OCI-LY7 (cell line): ENCODE results near the gene PLAAT3. TPM values are rescaled to one million over a fixed set of nuclear protein-coding genes. Genes with fewer than 3 reads are reported as not detected.

ENCODE experiments used
- BruUV-seq: library from RNA; stranded (reverse); fragments of 400-500 nt; replicated peaks from 2 replicates; lab custom pipeline; 2021; lab: Mats Ljungman, UMichigan
- CTCF ChIA-PET: fragments of 300-600 bp; sonication (Branson Sonifier 250); formaldehyde crosslinking; loops from one replicate; lab custom pipeline; 2022; ENCODE audit warnings: antibody characterized with exemption; ENCODE audit not compliant: unreplicated experiment; lab: Charles Lee
- POLR2A ChIA-PET: fragments of 300-600 bp; sonication (Branson Sonifier 250); formaldehyde crosslinking; loops from one replicate; lab custom pipeline; 2022; ENCODE audit warnings: antibody characterized with exemption; lab: Charles Lee
- DNase-seq: peaks from one replicate; pipeline ENCODE4 v3.0.0-alpha.2; 2015; ENCODE audit warnings: low spot score
- H2AFZ ChIP-seq: fragments of 200-600 bp; sonication (generic), shearing (Covaris generic); 2 replicates; pipeline ENCODE4 v1.6.1; 2014; ENCODE audit warnings: mild to moderate bottlenecking, antibody characterized with exemption, low read length, moderate library complexity
- H3K27ac ChIP-seq: fragments of 200-600 bp; sonication (generic); 2 replicates; pipeline ENCODE4 v1.5.1; 2014; ENCODE audit warnings: mixed run types, low read depth, mild to moderate bottlenecking, moderate library complexity, low read length, inconsistent platforms; ENCODE audit not compliant: poor library complexity, severe bottlenecking
- H3K36me3 ChIP-seq: fragments of 200-600 bp; sonication (generic); 2 replicates; pipeline ENCODE4 v1.6.1; 2014; ENCODE audit warnings: mild to moderate bottlenecking, antibody characterized with exemption, low read length, moderate library complexity, mixed read lengths; ENCODE audit not compliant: insufficient read depth
- H3K4me1 ChIP-seq: fragments of 200-600 bp; sonication (generic); 2 replicates; pipeline ENCODE4 v1.5.1; 2014; ENCODE audit warnings: mild to moderate bottlenecking, low read length; ENCODE audit not compliant: insufficient read depth, poor library complexity, severe bottlenecking
- H3K4me2 ChIP-seq: fragments of 200-600 bp; sonication (generic); 2 replicates; pipeline ENCODE4 v1.6.1; 2014; ENCODE audit warnings: mild to moderate bottlenecking, low read length
- H3K4me3 ChIP-seq: fragments of 200-600 bp; sonication (generic); 2 replicates; pipeline ENCODE4 v1.5.1; 2014; ENCODE audit warnings: mild to moderate bottlenecking, low read depth, low read length; ENCODE audit not compliant: poor library complexity, severe bottlenecking
- H3K79me2 ChIP-seq: fragments of 200-600 bp; sonication (generic); 2 replicates; pipeline ENCODE4 v1.6.1; 2016; ENCODE audit warnings: low read depth, mild to moderate bottlenecking, low read length, moderate library complexity, mixed read lengths; ENCODE audit not compliant: insufficient read depth
- H3K9me2 ChIP-seq: fragments of 200-600 bp; sonication (generic); 2 replicates; pipeline ENCODE4 v1.6.1; 2016; ENCODE audit warnings: mild to moderate bottlenecking, low read length, mixed read lengths; ENCODE audit not compliant: insufficient read depth
- H3K9me3 ChIP-seq: fragments of 200-600 bp; sonication (generic); 2 replicates; pipeline ENCODE4 v1.6.1; 2014; ENCODE audit warnings: mild to moderate bottlenecking, mixed run types, low read length, mixed read lengths
- H4K20me1 ChIP-seq: fragments of 200-600 bp; sonication (generic); 2 replicates; pipeline ENCODE4 v1.6.1; 2014; ENCODE audit warnings: mild to moderate bottlenecking, antibody characterized with exemption, low read length, moderate library complexity, mixed read lengths; ENCODE audit not compliant: insufficient read depth
- EZH2phosphoT487 ChIP-seq: fragments of 200-600 bp; sonication (generic); IDR thresholded peaks from 2 replicates; pipeline ENCODE4 v1.6.1; 2018; ENCODE audit warnings: low read depth, borderline replicate concordance, mild to moderate bottlenecking, mixed run types, antibody characterized with exemption, low read length, moderate library complexity, mixed read lengths
- intact Hi-C: fragments of 100-400 bp; cut with micrococcal nuclease; formaldehyde crosslinking; loops from one replicate; pipeline ENCODE4 v1.10.0; 2022; ENCODE audit not compliant: unreplicated experiment
- total RNA-seq, 2 experiments: library from RNA; depleted of rRNA in 1 of 2; stranded (reverse); fragments of >200 nt in 1 of 2; shearing (Covaris generic) in 1 of 2; gene quantifications; 2 replicates each; pipeline ENCODE4 v1.2.3, GENCODE V29; 2014 to 2022
- TF ChIP-seq, protein P1 (sequence below): fragments of 200-600 bp; sonication (generic); conservative IDR thresholded peaks from 2 replicates; pipeline ENCODE4 v1.5.1; 2014; ENCODE audit warnings: mild to moderate bottlenecking, antibody characterized with exemption, low read length, moderate library complexity, mixed read lengths

Gene PLAAT3
- total RNA-seq, 2 experiments from 2014 or later, result 0.70 TPM; not detected in 1

DNA sequence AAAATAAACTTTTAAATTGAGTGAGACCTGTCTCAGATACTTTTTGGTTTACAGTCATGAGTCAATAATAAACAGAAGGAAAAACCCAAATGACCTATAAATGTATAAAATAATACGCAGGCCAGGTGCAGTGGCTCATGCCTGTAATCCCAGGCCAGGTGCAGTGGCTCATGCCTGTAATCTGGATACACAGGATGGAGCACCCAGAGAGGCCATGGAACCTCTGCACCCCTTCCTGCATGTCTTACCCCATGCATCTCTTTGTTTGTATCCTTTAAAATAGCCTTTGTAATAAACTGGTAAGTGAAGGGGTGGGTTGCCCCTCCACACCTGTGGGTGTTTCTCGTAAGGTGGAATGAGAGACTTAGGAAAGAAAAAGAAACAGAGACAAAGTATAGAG is 86.6 kb downstream of the PLAAT3 start:
- no TSS peak for BruUV-seq

More for the DNA sequence above, 86.6 kb downstream of the PLAAT3 start:
- intact Hi-C loops, result no loop called here
- no peak for DNase-seq
- H4K20me1 ChIP-seq, result no peaks in the 10 kb centered on the region
- no peaks in the 10 kb centered on the region for H3K36me3 ChIP-seq
- H3K27ac ChIP-seq, result no peak overlapping the region
- H2AFZ ChIP-seq, result no peak overlapping the region
- ChIA-PET POLR2A (no interaction called here), CTCF (no interaction called here)
- H3K79me2 ChIP-seq, result no peaks in the 10 kb centered on the region
- H3K4me1 ChIP-seq, result peaks cover 6% of the 10 kb centered on the region
- H3K4me2 ChIP-seq, result no peak overlapping the region
- no peak for TF ChIP-seq EZH2phosphoT487
- TF ChIP-seq, protein P1, sequence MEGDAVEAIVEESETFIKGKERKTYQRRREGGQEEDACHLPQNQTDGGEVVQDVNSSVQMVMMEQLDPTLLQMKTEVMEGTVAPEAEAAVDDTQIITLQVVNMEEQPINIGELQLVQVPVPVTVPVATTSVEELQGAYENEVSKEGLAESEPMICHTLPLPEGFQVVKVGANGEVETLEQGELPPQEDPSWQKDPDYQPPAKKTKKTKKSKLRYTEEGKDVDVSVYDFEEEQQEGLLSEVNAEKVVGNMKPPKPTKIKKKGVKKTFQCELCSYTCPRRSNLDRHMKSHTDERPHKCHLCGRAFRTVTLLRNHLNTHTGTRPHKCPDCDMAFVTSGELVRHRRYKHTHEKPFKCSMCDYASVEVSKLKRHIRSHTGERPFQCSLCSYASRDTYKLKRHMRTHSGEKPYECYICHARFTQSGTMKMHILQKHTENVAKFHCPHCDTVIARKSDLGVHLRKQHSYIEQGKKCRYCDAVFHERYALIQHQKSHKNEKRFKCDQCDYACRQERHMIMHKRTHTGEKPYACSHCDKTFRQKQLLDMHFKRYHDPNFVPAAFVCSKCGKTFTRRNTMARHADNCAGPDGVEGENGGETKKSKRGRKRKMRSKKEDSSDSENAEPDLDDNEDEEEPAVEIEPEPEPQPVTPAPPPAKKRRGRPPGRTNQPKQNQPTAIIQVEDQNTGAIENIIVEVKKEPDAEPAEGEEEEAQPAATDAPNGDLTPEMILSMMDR, result no peak
- no peaks in the 10 kb centered on the region for H3K9me3 ChIP-seq
- no peaks in the 10 kb centered on the region for H3K9me2 ChIP-seq
- no peak overlapping the region for H3K4me3 ChIP-seq

Other genes with a start within 250 kb of the PLAAT3 start
- not detected in 2 replicates for gene SLC22A9, start 244.6 kb downstream of the PLAAT3 start, total RNA-seq (2014; rRNA removed; shearing (Covaris generic))
- gene SLC22A9, start 244.6 kb downstream of the PLAAT3 start, total RNA-seq (2022), result not detected in 2 replicates
- gene PLAAT5, start 123.3 kb downstream of the PLAAT3 start, total RNA-seq (2014; rRNA removed; shearing (Covaris generic)), result not detected in 2 replicates
- not detected in 2 replicates for gene PLAAT5, start 123.3 kb downstream of the PLAAT3 start, total RNA-seq (2022)
- not detected in 2 replicates for gene LGALS12, start 108.3 kb downstream of the PLAAT3 start, total RNA-seq (2014; rRNA removed; shearing (Covaris generic))
- not detected in 2 replicates for gene LGALS12, start 108.3 kb downstream of the PLAAT3 start, total RNA-seq (2022)
- gene PLAAT4, start 77.6 kb downstream of the PLAAT3 start, total RNA-seq (2014; rRNA removed; shearing (Covaris generic)), result 6.5 and 6.8 TPM in 2 replicates
- gene PLAAT4, start 77.6 kb downstream of the PLAAT3 start, total RNA-seq (2022), result 1.3 and 1.4 TPM in 2 replicates
- not detected in 2 replicates for gene PLAAT2, start 51.1 kb downstream of the PLAAT3 start, total RNA-seq (2014; rRNA removed; shearing (Covaris generic))
- not detected in 2 replicates for gene PLAAT2, start 51.1 kb downstream of the PLAAT3 start, total RNA-seq (2022)
- gene ATL3, start 56.9 kb upstream of the PLAAT3 start, total RNA-seq (2014; rRNA removed; shearing (Covaris generic)), result 15.7 and 23.2 TPM in 2 replicates
- 35.7 and 37.9 TPM in 2 replicates for gene ATL3, start 56.9 kb upstream of the PLAAT3 start, total RNA-seq (2022)
- gene RTN3, start 67.1 kb upstream of the PLAAT3 start, total RNA-seq (2014; rRNA removed; shearing (Covaris generic)), result 34.0 and 36.9 TPM in 2 replicates
- gene RTN3, start 67.1 kb upstream of the PLAAT3 start, total RNA-seq (2022), result 69.3 and 78.6 TPM in 2 replicates
- 6.8 and 10.3 TPM in 2 replicates for gene ZFTA, start 154.3 kb upstream of the PLAAT3 start, total RNA-seq (2014; rRNA removed; shearing (Covaris generic))
- 12.7 TPM in 2 replicates for gene ZFTA, start 154.3 kb upstream of the PLAAT3 start, total RNA-seq (2022)
- gene SPINDOC, start 199.0 kb upstream of the PLAAT3 start, total RNA-seq (2014; rRNA removed; shearing (Covaris generic)), result 57.9 and 71.1 TPM in 2 replicates
- 81.6 and 81.8 TPM in 2 replicates for gene SPINDOC, start 199.0 kb upstream of the PLAAT3 start, total RNA-seq (2022)
- gene MARK2, start 224.7 kb upstream of the PLAAT3 start, total RNA-seq (2014; rRNA removed; shearing (Covaris generic)), result 20.8 and 22.7 TPM in 2 replicates
- gene MARK2, start 224.7 kb upstream of the PLAAT3 start, total RNA-seq (2022), result 40.1 and 45.4 TPM in 2 replicates